Activated CD4-positive, alpha-beta T cell treated with anti-CD3 and anti-CD28 coated beads, Interleukin-2, Interleukin-4, amounts not matched to agents 100 ng/mL and 50 ng/mL, durations not matched to agents 16 hours and 8 hours (primary cell): ENCODE results near the gene DTYMK.
A peak's percentile ranks its signal among the peaks of the same experiment; 100 is the strongest.

ENCODE experiments used
- DNase-seq: peaks from one replicate; pipeline ENCODE4 v3.0.0-alpha.2; 2020; ENCODE audit warnings: low spot score

DTYMK gene, protein sequence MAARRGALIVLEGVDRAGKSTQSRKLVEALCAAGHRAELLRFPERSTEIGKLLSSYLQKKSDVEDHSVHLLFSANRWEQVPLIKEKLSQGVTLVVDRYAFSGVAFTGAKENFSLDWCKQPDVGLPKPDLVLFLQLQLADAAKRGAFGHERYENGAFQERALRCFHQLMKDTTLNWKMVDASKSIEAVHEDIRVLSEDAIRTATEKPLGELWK

DNA sequence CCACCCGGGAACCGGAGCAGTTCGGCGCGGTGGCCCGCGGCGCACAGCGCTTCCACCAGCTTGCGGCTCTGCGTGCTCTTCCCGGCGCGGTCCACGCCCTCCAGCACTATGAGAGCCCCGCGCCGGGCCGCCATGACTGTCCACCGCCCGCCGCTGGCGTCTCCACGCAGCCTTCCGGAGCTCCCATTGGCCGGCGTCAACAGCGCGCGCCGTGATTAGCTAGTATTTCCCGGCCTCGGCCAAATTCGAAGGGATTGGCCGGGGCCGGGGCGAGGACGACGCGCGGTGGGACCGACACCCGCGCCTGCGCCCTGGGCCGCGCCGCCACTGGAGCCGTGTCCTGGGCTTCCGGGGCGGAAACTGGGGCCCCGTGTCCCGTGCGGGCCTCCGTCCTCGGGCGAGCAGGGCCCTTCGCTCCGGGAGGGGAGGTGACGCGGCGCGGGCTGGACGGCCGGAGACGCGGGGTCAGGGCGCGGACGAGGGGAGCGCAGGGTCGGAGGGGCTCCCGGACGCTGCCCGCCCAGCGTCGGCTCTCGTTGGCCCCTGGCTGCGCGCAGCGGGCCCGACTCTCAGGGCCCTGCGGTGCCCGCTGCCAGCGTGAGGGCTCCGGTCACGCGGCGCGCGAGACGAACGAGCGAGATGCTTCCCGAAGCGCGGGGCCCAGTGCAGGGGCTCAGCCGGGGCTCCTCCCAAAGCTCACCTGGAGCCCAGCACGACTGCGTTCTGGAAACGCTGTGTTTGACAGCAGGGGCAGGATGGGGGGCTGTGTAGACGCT is at the start of gene DTYMK:
Gene DTYMK (minus strand): TSS at position 166 of the 776 bp plus-strand sequence. CDS start 32 bp downstream, at position 134.
- peak; percentile 96 for DNase-seq

DNA sequence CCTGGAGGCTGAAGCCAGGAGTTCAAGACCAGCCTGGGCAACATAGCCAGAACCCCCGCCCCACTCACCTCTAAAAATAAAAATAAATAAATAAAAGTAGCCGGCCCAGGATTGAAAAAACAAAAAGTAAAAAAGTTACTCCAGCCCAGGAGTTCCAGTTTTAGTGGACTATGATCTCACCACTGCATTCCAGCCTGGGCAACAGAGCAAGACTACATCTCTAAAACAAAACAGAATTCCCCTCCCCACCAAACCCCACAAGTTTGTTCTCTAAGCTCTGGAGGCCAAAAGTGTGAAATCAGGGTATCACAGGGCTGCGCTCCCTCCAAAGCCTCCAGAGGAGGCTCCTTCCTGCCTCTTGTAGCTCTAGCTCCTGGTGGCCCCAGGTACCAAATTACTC is 49.5 kb upstream of the DTYMK start:
- no peak for DNase-seq

DNA sequence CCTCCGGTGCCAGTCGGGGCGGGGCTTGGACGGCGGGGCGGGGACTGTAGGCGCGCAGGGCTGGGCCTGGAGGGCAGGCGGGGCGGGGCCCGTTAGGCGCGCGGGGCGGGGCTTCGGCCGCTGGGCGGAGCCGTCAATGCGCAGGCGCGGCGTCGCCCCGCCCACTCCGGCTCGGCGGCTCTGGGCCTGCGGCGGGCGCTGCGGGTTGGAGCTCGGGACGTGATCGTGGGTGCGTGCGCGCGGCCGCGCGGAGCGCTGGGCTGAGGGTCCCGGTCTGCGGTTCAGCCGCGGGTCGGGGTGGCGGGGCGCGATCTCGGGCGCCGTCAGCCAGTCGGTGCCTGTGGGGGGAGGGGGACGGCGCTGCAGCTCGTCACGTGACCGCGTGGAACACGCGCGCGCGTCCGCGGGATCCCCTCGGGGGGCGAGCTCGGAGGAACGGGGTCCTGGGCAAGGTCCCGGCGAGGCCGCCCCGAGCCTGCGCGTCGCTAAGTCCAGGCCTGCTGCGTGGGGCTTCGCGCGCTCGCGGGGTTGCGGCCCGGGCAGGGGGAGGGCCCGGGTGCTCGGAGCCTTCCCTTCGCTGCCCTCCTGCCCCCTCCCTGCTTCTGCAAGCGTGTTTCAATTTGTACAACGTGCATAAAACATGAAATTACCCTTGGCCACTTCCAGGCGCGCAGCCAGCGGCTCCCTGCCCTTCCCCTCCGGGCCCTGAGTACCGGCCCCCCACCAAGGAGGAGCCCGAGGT is 48.0 kb upstream of the DTYMK start, which contains the start of gene D2HGDH:
Gene D2HGDH (plus strand): TSS at position 164 of the 742 bp plus-strand sequence. CDS start 595 bp downstream, outside the sequence.
- peak; percentile 94 for DNase-seq

DNA sequence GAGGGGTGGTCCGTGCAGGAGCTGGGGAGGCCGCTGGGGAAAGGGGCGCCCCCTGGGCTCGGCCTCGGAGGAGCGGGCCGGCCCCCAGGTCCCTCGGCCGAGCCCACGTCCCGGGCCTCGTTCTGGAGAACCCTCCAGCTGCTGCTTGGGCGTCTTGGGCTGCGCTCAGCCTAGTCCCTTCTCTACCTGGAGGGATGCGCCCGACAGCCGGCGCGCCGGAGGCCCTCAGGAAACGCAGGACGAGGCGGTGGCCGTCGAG is 47.5 kb upstream of the DTYMK start:
- no peak for DNase-seq

DNA sequence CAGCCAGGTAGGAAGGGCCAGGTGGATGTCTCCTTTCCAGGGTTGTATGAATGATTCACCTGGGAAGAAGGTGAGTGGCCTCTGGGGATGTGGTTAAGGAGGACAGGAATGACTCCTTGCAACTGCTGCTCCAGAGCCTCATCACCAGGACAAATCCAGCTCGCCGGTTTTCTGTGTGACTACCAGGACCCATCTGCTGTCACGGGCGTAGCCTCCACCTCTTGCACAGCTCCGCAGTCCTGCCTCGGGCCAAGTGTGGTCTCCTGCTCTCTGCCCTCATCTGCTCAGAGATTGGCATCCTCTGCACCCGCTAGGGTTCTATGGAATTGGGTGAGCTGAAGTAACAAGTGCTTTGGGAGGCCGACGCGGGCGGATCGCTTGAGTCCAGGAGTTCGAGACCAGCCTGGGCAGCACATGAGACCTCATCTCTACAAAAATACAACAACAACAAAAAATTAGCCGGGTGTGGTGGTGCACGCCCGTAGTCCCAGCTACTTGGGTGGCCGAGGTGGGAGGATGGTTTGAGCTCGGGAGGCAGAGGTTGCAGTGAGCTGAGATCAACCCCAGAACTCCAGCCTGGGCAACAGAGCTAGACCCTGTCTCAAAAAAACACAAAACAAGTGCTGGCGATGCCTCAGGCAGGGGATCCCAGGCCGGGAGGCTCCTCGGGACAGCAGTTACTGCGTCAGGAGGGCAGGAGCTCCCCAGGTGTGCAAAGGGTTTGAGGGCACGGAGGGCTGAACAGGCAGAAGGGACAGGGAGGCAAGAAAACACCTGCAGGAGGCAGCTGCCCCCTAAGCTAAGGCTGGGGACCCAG is 47.0 kb upstream of the DTYMK start:
- DNase-seq: no peak

DNA sequence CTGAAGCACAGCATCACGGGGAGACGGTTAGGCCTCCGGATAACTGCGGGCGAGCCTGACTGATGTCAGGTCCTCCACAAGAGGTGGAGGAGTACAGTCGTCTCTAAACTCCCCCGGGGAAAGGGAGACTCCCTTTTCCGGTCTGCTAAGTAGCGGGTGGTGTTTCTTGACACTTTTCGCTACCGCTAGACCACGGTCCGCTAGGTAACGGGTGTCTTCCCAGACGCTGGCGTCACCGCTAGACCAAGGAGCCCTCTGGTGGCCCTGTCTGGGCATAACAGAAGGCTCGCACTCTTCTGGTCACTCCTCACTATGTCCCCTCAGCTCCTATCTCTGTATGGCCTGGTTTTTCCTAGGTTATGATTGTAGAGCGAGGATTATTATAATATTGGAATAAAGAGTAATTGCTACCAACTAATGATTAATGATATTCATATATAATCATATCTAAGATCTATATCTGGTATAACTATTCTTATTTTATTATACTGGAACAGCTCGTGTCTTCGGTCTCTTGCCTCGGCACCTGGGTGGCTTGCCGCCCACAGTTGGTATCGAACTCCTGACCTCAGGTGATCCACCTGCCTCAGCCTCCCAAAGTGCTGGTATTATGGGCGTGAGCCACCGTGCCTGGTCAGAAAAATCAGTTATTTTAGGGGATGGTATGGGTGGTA is 46.0 kb upstream of the DTYMK start:
- peak; percentile 78 for DNase-seq

DNA sequence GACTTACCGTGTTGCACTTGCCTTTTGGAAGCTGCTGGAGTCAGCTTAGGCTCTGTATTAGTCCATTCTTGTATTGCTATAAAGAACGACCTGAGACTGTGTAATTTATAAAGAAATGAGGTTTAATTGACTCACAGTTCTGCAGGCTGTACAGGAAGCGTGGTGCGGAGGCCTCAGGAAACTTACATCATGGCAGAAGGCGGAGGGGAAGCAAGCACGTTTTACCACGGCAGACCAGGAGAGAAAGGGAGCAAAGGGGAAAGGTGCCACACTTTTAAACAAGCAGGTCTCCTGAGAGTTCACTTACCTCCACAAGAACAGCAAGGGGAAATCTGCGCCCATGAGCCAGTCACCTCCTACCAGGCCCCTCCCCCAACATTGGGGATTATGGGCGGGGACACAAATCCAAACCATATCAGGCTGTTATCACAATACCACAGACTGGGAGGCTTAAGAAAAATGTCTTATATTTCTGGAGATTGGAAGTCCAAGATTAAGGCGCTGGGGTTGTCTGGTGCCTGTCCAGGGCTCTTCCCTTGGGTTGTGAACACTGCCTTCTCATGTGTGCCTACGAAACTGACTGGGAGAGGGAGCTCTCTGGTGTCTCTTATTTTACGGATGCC is 44.2 kb upstream of the DTYMK start:
- DNase-seq: peak; percentile 16

DNA sequence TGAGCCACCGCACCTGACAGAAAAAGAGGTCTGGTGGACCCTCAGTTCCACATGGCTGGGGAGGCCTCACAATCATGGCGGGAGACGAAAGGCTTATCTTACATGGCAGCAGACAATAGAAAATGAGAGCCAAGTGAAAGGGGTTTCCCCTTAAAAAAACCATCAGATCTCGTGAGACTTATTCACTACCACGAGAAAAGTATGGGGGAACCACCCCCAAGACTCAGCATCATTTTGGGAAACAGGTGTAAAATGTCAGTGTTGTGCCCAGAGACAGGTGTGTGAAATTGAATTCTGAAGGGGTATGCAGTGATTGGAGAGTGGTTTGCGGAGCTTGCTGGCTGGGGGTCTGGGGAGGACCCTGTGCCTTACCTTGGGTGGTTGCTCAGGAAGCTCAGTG is 43.3 kb upstream of the DTYMK start:
- DNase-seq: no peak

DNA sequence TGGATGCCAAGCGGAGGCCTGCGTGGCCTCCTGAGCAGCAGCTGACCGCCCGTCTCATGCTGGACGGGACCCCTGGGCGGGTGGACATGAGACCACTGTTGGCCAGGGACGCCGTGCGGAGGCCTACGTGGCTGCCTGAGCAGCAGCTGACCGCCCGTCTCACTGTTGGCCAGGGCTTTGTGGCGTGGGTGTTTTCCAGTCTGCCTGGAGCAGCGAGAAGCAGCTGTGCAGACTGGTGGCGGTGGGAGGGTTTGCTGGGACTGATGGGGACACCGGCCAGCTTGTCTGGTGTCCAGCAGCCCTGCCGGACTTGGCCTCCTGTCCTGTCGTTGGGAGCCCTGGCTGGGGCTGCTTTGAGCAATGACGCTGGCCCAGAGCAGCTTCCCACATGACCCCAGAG is 42.0 kb upstream of the DTYMK start:
- no peak for DNase-seq

DNA sequence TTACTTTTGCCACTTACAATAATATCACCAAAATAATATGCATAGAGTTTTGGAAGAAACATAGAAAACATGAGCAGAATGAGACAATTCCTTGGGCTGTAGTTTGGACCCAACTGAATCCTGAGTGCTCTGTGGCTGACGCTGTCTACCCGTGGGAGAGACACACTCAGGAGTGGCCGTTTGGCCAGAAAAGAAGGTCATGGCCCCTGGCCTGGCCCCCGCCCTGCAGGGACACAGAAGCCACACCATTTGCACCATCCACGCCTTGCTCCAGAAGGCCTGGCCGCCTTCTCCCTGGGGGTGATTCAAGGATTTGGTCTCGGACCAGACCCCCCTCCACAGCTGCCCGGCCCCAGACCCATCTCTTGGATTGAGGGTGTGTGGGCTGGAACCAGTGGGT is 41.4 kb upstream of the DTYMK start:
- no peak for DNase-seq

DNA sequence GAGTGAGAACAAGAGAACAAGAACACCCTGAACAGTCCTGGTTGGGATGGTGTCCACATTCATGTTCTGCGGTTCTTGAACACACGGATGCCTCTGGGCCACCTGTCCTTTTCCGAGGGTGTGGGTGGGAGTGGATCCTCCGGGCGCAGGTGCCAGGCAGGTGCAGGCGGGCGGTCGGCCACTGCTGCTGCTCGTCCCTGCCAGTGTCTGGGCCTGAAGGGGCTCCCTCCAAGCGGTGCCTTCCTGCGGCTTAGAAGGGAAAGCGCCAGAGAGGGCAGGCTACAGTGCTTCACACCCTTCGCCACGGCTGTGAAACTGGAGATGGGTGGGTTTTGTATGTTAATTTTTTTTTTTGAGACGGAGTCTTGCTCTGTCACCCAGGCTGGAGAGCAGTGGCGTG is 39.8 kb upstream of the DTYMK start:
- no peak for DNase-seq

DNA sequence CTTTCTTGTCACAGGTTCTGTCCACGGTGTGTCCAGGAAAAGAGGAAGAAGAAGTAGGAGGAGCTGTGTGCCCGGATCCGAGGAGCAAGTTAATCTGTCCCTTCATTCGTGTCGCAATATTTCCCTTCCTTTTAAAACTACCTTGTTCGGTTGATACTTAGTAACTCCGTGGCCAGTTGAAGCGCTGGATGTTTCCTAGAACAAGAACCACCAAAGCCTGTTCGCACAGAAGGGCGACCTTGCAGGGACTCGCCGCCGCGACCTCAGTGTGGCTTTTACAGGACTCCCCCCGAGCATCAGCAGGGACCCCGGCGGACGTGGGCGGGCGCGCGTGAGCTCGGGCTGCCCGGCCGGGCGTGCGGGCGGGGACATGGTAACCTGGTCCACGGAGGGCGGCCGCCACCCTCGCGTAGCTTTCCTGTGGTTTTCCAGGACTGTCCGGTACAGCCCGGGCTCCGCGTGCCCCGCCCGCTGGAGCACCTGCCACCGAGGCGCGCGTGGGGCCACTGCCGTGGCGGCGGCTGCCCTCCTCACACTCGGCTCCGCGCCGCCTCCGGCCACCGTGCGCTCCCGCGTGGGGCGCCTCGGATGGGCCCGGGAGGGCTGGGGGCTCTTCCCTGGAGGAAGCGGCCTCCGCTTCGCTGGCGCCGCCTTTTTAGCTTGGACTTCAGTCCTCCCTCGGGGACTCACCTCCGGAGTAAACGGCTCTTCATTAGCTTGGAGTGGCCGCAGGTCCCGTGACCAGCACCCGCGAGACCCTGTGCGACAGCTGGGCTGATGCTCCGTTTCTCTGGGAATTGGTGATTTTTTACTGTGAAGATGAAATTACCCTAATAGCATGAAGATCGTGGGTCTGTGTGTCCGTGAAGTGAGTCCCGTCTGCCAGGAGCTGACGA is 38.6 kb upstream of the DTYMK start:
- DNase-seq: no peak

DNA sequence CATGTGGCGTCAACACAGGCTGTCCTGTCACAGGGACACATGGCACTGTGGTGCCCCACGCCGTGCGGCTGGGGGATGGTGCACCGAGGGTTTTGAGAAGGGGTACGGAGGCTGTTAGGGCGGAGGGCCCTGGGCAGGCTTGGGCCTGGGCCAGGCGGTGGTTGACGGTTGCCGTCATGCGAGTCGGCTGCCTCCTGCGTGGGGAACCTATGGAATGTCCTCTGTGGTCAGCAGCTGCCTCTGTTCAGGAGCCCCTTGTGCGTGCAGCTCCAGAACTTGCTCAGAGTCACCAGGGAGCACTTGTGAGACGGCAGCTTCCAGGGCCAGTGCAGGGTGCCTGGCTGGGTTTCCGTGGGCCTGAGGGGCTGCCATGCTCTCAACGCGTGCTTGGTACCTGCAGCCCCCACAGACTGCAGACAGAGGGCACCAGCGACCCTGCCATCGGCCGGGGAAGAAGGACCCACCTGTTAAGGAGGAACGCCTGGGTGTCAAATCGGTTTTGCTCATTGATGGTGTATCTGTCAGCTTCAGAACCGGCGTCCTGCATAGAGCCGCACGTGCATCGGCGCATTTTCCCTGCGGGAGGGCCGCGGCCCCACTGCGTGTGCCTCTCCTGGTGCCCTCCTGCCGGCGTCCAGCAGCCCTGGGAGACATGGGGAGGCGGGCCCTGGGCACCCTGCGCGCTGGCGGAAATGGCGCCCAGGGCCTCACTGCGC is 37.8 kb upstream of the DTYMK start:
- no peak for DNase-seq

DNA sequence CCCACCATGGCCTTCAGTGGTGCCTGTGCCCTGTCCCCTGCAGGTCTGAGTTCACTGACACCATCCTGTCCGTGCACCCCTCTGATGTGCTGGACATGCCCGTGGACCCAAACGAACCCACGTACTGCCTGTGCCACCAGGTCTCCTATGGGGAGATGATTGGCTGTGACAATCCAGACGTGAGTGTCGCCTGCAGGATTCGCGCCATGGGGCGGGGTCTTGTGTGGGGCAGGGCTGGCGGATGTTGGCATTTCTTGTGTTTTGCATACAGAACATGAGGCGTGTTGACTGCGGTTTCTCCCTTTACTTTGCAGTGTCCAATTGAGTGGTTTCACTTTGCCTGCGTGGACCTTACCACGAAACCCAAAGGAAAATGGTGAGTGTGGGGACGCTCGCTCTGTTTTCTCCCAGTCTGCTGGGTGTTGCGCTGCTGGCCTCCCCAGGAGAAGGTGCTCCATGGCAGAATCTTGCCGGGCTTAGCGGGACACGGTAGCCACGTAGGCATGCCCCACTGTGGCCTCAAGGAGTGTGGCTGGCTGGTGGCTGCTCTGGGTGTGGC is 36.4 kb upstream of the DTYMK start:
- DNase-seq: no peak

DNA sequence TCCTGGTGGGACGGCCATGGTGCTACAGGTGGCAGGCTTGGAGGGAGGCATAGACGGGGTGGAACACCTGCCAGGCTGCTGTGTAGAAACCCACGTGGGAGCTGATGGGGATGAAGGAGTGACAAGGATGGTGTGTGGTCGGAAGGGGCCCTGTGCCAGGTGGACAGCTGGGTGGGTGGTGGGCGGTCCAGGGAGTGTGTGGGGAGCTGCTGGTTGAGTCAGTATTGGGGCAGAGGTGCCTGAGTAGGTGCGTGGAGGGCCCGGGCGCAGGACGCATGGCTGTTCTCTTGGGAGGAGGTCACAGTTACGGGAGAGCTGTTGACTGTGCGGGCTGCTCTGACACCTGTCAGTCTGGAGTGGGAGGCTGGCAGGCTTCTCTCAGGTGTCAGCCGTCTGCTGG is 35.2 kb upstream of the DTYMK start:
- no peak for DNase-seq

DNA sequence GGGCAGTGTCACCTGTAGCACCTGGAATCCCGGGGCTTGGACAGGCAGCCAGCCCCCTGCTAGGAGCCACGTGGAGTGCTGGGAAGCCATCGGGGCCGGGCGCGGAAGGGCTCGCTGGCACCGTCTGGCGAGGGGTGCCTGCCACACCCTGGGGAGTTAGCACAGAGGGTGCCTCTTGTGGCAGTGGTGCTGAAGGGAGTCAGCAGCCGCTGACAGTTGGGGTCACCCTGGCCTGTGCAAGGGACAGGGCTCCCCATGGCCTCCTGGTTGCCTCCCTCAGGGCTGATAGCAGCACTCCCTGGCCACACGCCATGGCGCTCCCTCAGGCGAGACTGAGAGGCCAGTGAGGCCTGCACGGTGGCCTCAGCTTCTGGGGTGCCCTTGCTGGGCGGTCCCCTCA is 33.9 kb upstream of the DTYMK start:
- DNase-seq: no peak

DNA sequence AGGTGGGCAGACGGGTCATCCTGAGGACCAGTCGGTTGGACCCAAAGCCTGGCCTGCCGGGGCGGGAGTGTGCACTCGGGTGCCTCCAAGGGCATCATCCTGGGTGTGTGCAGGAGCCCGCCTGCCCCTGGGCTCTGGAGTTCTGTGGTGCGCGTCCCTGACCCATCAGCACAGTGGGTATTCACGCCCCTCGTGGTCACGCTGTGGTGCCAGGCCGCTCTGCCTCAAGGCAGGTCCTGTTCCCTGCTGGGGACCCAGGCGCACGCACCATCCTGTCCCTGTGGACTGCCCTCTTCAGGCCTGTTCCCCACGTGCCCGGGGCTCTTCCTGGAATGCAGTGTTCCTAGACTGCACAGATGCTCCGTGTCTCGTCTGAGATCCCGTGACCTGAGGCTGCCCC is 33.5 kb upstream of the DTYMK start:
- DNase-seq: no peak

DNA sequence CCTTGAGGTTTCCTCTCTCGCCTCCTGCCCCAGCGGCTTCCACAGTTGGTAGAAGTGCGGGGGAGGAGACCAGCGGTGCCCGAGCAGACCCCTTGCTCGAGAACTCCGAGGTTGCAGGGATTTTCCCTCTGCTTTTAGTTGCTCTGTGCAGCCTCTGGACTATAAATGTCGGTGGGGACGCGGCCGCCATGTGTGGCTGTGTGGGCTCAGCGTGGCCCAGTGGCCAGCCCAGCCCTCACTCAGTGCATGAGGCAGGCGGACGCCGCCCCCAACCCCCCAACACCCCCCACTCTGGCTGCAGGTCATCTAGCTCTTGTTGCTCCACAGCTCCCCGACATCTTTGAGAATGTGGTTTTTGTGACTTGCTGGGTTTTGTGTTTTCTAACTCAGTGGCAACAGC is 32.5 kb upstream of the DTYMK start:
- DNase-seq: no peak

DNA sequence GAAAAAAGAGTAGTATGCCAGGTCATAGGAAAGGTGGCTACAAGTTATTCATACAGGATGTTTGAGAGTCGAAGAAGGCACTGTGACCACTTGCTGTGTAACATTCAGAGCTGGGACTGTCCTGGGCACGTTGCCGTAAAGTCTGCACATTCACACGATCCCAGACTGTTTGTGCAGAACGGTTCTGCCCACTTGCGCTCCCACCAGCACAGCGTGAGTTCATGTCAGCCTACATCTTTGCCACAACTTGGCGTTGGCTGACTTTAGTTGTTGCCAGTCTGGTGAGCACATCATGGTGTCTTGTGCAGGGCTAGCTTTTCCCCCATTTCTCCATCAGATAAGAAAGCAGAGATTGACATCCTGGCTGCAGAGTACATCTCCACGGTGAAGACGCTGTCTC is 22.3 kb upstream of the DTYMK start:
- DNase-seq: no peak
